SU-DHL-6 (cell line): ENCODE data around the gene SOX1.

Experiments
- CTCF ChIP-seq: fragments of 200-600 bp; sonication (generic); IDR thresholded peaks from one replicate; pipeline ENCODE4 v1.5.1; 2017; ENCODE audit warnings: antibody characterized with exemption, mild to moderate bottlenecking, low read length, moderate library complexity; ENCODE audit not compliant: insufficient read depth, poor library complexity, severe bottlenecking
- EZH2phosphoT487 ChIP-seq: fragments of 200-600 bp; sonication (generic), shearing (Covaris generic); conservative IDR thresholded peaks from 2 replicates; pipeline ENCODE4 v1.6.1; 2018; ENCODE audit warnings: mild to moderate bottlenecking, antibody characterized with exemption, low read length, moderate library complexity, mixed read lengths

DNA sequence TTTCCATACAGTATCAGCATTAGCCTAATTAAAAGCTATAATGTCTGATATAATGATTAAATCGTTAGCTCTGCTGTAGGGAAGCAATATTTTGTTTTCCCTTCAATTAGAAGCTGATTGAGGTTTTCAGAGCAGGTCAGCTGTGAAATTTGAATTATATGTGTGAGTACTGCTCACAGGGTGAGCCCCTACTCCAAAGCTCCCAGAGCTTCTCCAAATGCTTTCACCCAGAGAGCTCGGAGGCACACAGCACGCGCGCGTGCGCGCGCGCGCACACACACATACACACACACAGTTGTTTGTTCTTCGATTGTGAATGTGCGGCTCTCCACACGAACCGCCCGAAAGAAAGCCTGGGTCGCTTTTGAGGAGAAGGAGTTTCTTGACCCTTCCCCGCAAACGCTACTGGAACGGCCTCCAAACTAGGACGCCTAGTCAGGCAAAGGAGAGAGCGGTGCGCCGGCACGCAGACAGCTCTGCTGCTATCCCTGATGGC is 4.8 kb upstream of the SOX1 start:
- TF ChIP-seq CTCF: no peak
- no peak for TF ChIP-seq EZH2phosphoT487
